GM21515 (cell line): ENCODE data around the gene ASPRV1.
A peak's percentile ranks its signal among the peaks of the same experiment; 100 is the strongest.

Experiments used
- ATAC-seq: cut with Tn5 transposase; IDR thresholded peaks from one replicate; pipeline ENCODE4 v1.9.1; 2021; ENCODE audit not compliant: unreplicated experiment

ASPRV1 gene

GRCh38 chr2:69943000-69943842 is 18.2 kb downstream of the ASPRV1 start:
- ATAC-seq: no peak

- ATAC-seq: no peak
Observed at GRCh38 chr2:69940691-69941090, 20.7 kb downstream of the ASPRV1 start.

GRCh38 chr2:69939722-69940121 is 21.7 kb downstream of the ASPRV1 start:
- ATAC-seq: no peak

- ATAC-seq: no peak
Observed at GRCh38 chr2:69937968-69938367, 23.5 kb downstream of the ASPRV1 start.

- no peak for ATAC-seq
Observed at GRCh38 chr2:69936906-69937305, 24.5 kb downstream of the ASPRV1 start.

GRCh38 chr2:69935011-69935410 is 26.4 kb downstream of the ASPRV1 start:
- ATAC-seq: no peak

GRCh38 chr2:69934614-69934908 is 26.9 kb downstream of the ASPRV1 start:
- no peak for ATAC-seq

GRCh38 chr2:69933839-69934613 is 27.4 kb downstream of the ASPRV1 start:
- no peak for ATAC-seq

- ATAC-seq: no peak
Observed at GRCh38 chr2:69933254-69933828, 28.1 kb downstream of the ASPRV1 start.

- ATAC-seq: no peak
Observed at GRCh38 chr2:69932596-69932922, 28.9 kb downstream of the ASPRV1 start.

GRCh38 chr2:69931832-69932595 is 29.4 kb downstream of the ASPRV1 start:
- no peak for ATAC-seq

GRCh38 chr2:69926849-69927515 is 34.4 kb downstream of the ASPRV1 start:
- no peak for ATAC-seq

- ATAC-seq: no peak
Observed at GRCh38 chr2:69923116-69923515, 38.3 kb downstream of the ASPRV1 start.

- no peak for ATAC-seq
Observed at GRCh38 chr2:69918401-69918800, 43.0 kb downstream of the ASPRV1 start.

GRCh38 chr2:69917852-69918251 is 43.6 kb downstream of the ASPRV1 start:
- ATAC-seq: no peak

GRCh38 chr2:69916106-69916505 is 45.3 kb downstream of the ASPRV1 start:
- no peak for ATAC-seq

- no peak for ATAC-seq
Observed at GRCh38 chr2:69914950-69915945, 46.2 kb downstream of the ASPRV1 start, which contains the start of gene MXD1. TSS of gene MXD1 (plus strand) at chr2:69915109. CDS start at chr2:69915331, 222 bp downstream.

- ATAC-seq: peak; percentile 85
Observed at GRCh38 chr2:69914164-69914949, 47.1 kb downstream of the ASPRV1 start.
